ENCODE data around the gene ARID3C. TPM values are rescaled to one million over a fixed set of nuclear protein-coding genes. Genes with fewer than 3 reads are reported as not detected.
A peak's percentile ranks its signal among the peaks of the same experiment; 100 is the strongest.

ARID3C gene
- polyA plus RNA-seq, 1 of the 3 experiments (the other 2 are of a cell fraction) = 0.08 TPM

GRCh38 chr9:34630402-34631154 lies 1.7 kb upstream of the ARID3C start:
- Histone ChIP-seq H3K4me3 (ENCODE audit: low read depth in 2 of 2, low read length in 1 of 2) (no peak overlapping the region), H3K79me2 (ENCODE audit: insufficient read depth) (peaks cover 4% of the 10 kb centered on the region; the same call in 1 of the 2 replicates), H3K9me3 (no peaks in the 10 kb centered on the region), H2AFZ (ENCODE audit: low read depth) (no peak overlapping the region), H3K9ac (no peak overlapping the region), H3K27ac (ENCODE audit: low read depth in 2 of 2, low read length in 1 of 2) (no peak overlapping the region), H3F3A (replicated peaks; ENCODE audit: insufficient read depth) (no peaks in the 10 kb centered on the region), H3K9me2 (no peaks in the 10 kb centered on the region), H3K4me1 (ENCODE audit: control insufficient read depth in 1 of 2, insufficient read depth in 2 of 2, low read depth in 1 of 2, low read length in 1 of 2) (peaks cover 0 to 10% of the 10 kb centered on the region in 2 experiments; a peak in 1 of 4 replicates), H4K20me1 (ENCODE audit: insufficient read depth) (0 out of 2 replicates have a peak, but pooled peaks cover 3% of the 10 kb centered on the region), H3K27me3 (ENCODE audit: insufficient read depth) (peaks cover 21% of the 10 kb centered on the region; the same call in 1 of the 2 replicates), H3K4me2 (no peak overlapping the region), H3K36me3 (replicated peaks in 1 of 2; ENCODE audit: control insufficient read depth in 1 of 2, insufficient read depth in 2 of 2, low read length in 1 of 2) (peaks cover 0 to 5% of the 10 kb centered on the region in 2 experiments)
- WGBS (ENCODE audit: low lambda C conversion rate) = 60% methylated on average over 5 of the region's 5 CpGs
- ChIA-PET POLR2A (no interaction called here), CTCF (interaction anchor here (1.2 to 12.3 kb wide), 8 partner anchors 16 to 83 kb away, joined by 4 to 256 read pairs (median 6); partner anchors contain the start of genes GALT and RPP25L)
- no peak for DNase-seq
- TF ChIP-seq FOSL2 (IDR thresholded peaks at IDR 0.05; ENCODE audit: borderline replicate concordance, low read depth) = no peak
- no peak for TF ChIP-seq JUND (IDR thresholded peaks at IDR 0.05)
- TF ChIP-seq YY1 (IDR thresholded peaks at IDR 0.05; ENCODE audit: low read depth) = no peak
- TF ChIP-seq REST (IDR thresholded peaks at IDR 0.05; ENCODE audit: low read depth, low read length) = no peak
- no peak for TF ChIP-seq POLR2AphosphoS5 (IDR thresholded peaks at IDR 0.05; ENCODE audit: low read depth, low read length)
- TF ChIP-seq TEAD4 (IDR thresholded peaks at IDR 0.05; ENCODE audit: borderline replicate concordance, insufficient read depth) = no peak
- no peak for TF ChIP-seq GABPA (IDR thresholded peaks at IDR 0.05; ENCODE audit: low read depth)
- no peak for TF ChIP-seq GATA2 (CRISPR knock-in tag; IDR thresholded peaks at IDR 0.05)
- TF ChIP-seq EP300 (IDR thresholded peaks at IDR 0.05; ENCODE audit: borderline replicate concordance in 1 of 2, low read depth in 1 of 2, low read length in 1 of 2) = no peak
- no peak for TF ChIP-seq NRF1 (IDR thresholded peaks at IDR 0.05; ENCODE audit: low read depth, low read length)

- no peak for DNase-seq
- no peaks in the 10 kb centered on the region for H3K9me2 ChIP-seq
- POLR2A ChIA-PET = interaction anchor here (1.2 kb wide), 1 partner anchor 9 kb away, joined by 3 read pairs; no protein-coding TSS in a partner anchor
- H3F3A ChIP-seq (replicated peaks; ENCODE audit: insufficient read depth) = no peaks in the 10 kb centered on the region
- H3K36me3 ChIP-seq (replicated peaks in 1 of 2; ENCODE audit: control insufficient read depth in 1 of 2, insufficient read depth in 2 of 2, low read length in 1 of 2) = no peaks in the 10 kb centered on the region
- no peak overlapping the region for H3K9ac ChIP-seq
- no peak for TF ChIP-seq GABPA (IDR thresholded peaks at IDR 0.05; ENCODE audit: low read depth)
- no peak for TF ChIP-seq EZH2phosphoT487 (IDR thresholded peaks at IDR 0.05; ENCODE audit: borderline replicate concordance, low read depth)
- no peak for TF ChIP-seq RFX5 (IDR thresholded peaks at IDR 0.05; ENCODE audit: low read length)
- TF ChIP-seq SMC3 (IDR thresholded peaks at IDR 0.05; ENCODE audit: low read depth, low read length) = no peak
- TF ChIP-seq POLR2AphosphoS5 (IDR thresholded peaks at IDR 0.05; ENCODE audit: low read depth, low read length) = no peak
- no peak for TF ChIP-seq TEAD4 (IDR thresholded peaks at IDR 0.05; ENCODE audit: borderline replicate concordance, insufficient read depth)
- peaks cover 21% of the 10 kb centered on the region; the same call in 1 of the 2 replicates for H3K27me3 ChIP-seq (ENCODE audit: insufficient read depth)
- 68% methylated on average over 2 of the region's 5 CpGs for WGBS (ENCODE audit: low lambda C conversion rate)
- H3K4me2 ChIP-seq = peak overlapping the region; percentile 78; the same call in 1 of the 2 replicates
- H4K20me1 ChIP-seq (ENCODE audit: insufficient read depth) = 0 out of 2 replicates have a peak, but pooled peaks cover 3% of the 10 kb centered on the region
- peaks cover 0 to 8% of the 10 kb centered on the region in 2 experiments; a peak in 1 of 4 replicates for H3K4me1 ChIP-seq (ENCODE audit: control insufficient read depth in 1 of 2, insufficient read depth in 2 of 2, low read depth in 1 of 2, low read length in 1 of 2)
- CTCF ChIA-PET = interaction anchor here (0.6 to 12.3 kb wide), 8 partner anchors 14 to 82 kb away, joined by 3 to 256 read pairs (median 6); partner anchors contain the start of genes GALT and RPP25L
- no peak overlapping the region for H2AFZ ChIP-seq (ENCODE audit: low read depth)
- peak overlapping the region; percentile 44 to 52; a peak in 1 of 4 replicates for H3K4me3 ChIP-seq (ENCODE audit: low read depth in 2 of 2, low read length in 1 of 2)
- no peaks in the 10 kb centered on the region for H3K9me3 ChIP-seq
- no peaks in the 10 kb centered on the region for H3K79me2 ChIP-seq (ENCODE audit: insufficient read depth)
- no peak overlapping the region for H3K27ac ChIP-seq (ENCODE audit: low read depth in 2 of 2, low read length in 1 of 2)
Measured at GRCh38 chr9:34629491-34629808, 584 bp upstream of the ARID3C start.
